LHCN-M2 (cell line): ENCODE measurements around the gene PRKAR1B. TPM values are rescaled to one million over a fixed set of nuclear protein-coding genes. Genes with fewer than 3 reads are reported as not detected.

Experiments used
- DNase-seq: peaks from one replicate; pipeline ENCODE4 v3.0.0-alpha.2; 2012; ENCODE audit warnings: low read depth
- total RNA-seq: library from RNA; depleted of rRNA; stranded (reverse); fragments of >200 nt; gene quantifications from 2 replicates; pipeline ENCODE4 v1.2.3, GENCODE V29; 2014

The PRKAR1B gene
- total RNA-seq, 1 experiment from 2014 or later, result 23.0 TPM

DNA sequence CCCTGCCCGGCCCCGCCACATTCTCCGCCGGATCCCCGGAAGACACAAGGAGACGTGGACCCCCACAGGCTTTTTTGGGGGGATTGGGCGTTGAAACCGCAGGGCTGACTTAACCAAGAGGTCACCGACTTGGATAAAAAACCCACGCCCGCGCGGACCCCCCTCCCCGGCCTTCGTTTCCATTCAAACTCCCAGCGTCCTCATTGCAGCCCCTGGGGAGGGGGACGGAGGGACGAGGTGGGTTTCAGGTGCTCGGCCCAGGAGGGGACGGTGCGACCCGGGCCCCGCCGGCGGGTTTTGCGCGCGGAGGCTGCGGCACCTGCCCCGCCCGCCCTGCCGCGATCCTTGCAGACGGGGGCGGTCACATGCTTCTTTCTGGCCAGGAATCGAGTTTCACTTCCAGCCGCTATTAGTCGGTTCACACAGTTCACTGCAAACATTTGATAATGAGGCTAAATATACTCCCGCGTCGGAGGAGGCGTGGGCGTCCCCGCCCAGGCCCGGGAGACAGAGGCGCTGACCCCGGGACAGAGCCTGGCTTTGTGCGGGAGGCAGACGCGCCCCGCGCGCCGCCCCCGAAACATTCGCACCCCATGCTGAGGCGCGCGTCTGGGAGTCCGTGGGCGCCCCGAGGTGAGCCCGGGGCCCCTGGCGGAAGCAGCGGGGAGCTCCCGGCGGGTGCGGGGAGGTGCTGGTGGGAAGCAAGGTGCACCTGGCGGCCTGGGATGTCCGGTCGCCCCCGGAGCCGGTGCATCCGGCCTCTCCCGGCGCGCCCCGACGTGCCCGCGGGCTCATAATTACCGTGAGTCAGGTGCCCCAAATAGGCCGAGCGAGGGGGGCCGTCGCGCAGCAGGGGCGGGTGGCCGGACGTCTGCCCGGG, 204.8 kb downstream of the PRKAR1B start:
- peak; percentile 35 for DNase-seq

DNA sequence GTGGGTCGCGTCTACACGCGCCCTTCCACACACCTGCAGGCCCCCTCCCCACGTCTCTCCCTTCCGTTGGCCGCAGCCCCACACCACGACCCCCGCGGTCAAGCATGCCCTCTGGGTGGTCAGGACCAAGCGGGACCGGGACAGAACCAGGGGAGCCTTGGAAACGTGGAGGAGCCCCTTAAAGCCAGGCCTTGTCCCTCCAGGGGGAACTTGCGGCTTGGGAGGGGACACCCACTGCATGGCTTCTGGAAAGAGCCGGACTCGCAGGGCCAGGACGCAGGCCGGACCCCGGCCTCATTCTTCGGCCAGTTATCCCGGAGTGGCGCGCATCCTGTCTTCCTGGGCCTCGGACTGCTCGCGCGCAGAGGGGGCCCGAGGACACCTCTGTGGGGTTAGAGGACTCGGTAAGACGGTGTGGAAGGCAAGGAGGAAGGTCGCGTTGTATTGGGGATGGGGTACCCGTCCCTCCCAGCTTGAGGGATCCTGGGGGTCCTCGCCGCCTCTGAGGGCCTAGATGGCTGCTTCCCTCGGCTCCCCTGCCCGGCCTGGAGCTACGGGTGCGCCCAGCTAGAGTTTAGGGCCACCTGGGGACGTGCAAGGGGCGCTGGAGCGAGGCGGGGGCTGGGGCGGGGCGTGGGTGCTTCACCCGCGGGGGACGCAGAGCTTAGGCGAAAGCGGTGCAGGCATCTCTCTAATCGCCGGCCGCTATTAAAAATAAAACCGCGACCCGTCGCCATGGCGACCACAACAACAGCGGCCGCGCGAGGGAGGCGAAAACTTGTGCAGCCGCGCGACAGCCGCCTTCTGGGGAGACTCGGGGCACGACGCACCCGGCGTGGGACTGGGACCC, 205.6 kb downstream of the PRKAR1B start:
- DNase-seq, result peak; percentile 65

DNA sequence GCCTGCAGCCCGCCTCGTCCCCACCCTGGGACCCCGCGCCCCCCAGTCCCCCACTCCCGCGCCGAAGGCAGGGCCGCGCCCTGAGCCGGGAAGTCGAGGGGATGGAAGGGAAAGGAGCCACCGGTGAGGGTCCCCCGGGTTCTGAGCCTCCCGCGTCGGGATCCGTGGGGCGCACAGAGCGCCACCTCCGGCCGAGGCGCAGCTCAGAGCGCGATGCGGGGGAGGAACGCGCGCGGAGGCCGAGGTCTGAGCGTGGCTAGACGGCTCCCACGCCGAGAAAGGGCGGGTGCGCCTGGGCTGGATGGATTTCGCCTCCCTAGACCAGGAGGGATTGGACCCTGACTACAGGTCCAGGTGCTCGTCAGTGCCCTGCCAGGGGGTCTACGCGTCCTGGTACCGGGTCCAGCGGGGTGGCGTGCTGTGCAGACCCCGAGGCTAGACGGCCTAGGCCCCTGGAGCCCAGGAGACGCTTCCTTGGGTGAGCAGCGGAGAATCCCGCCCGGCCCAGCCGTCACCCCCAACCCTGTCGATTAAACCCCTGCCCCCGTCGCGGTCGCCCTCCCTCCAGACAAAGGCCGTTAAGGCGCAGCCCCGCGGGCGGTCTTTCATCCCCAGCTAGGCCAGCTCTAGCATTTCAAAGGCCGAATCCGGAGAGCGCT, 206.4 kb downstream of the PRKAR1B start:
- no peak for DNase-seq

DNA sequence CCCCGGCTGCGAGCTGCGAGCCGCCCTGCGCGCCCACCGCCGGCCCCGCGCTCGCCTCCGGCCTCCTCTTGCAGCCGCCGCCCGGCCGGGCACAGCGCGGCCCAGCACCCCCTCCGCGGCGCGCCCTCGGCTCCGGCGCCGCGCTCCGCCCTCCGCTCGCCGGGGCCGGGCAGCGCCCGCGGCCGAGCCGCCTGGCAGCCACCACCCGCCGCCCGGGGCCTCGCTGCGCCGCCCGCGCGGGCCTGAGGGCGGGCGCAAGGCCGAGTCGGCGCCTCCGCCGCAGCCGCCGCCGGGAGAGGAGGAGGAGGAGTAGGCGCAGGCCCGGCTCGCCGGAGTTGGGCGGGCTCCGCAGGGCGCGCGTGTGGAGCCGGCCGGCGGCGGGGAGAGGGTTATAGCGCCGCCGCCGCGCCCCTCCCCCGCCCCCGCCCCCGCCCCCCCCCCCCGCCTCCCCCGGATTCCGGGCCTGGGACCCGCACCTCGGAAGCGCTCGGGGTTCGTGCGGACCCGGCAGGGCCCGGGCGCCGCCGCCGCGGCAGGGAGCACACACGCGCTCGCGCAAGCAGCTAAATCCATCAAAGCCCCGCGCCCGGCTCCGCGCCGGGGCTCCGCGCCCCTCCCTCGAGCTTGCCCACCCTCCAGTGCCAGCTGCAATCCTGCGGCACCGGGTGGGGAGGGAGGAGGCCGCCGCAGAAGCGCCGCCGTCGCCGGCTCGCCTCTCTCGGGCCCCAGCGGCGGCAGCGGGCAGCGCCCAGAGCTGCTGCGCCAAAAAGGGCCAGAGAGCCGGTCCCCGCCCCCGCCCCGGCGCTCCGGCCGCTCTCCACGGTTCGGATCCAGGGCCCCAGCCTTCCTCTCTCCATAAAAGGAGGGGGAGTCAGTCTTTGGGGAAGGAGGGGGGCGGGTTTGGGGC, 207.3 kb downstream of the PRKAR1B start, which contains the start of gene PDGFA:
Gene PDGFA, minus strand, starts transcription at position 363 of the 907 bp plus-strand sequence. CDS start 845 bp downstream, outside the sequence.
- DNase-seq, result peak; percentile 80

DNA sequence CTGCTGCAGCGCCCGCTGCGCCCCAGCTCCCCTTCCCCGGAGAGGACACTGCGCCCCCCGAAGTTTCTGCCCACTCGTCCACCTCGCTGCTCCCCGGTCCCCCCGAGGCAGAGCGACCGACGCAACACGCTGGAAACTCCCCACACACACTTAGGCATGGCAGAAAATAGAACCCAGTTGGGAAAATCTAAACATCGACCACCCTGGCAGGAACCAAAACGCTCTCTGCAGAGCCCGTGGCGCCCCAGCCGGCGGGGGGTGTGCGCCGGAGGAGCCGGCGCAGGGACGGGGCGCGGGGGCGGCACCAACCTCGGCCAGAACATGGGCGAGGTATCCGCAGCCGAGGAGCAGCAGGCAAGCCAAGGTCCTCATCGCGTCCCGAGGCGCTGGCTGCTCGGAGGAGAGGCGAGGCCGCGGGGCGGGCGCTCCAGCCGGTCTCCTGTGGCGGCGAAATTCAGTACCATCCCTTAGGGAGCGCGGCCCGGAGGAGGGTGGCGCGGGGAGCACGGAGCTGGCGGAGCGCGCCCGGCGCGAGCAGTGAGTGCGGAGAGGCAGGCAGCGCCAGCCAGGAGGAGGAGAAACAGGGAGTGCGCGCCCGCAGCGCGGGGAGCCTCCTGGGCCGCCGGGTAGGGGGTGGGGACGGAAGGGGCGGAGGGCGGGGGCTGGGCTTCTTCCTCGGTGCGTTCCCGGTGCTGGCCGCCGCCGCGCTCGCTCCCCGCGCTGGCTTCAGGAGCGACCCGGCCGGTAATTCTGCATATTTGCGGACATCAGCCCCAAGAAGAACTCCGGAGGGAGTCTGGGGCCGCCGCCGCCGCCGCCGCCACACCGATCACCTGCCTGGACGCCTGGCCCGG, 208.2 kb downstream of the PRKAR1B start:
- DNase-seq, result peak; percentile 85

DNA sequence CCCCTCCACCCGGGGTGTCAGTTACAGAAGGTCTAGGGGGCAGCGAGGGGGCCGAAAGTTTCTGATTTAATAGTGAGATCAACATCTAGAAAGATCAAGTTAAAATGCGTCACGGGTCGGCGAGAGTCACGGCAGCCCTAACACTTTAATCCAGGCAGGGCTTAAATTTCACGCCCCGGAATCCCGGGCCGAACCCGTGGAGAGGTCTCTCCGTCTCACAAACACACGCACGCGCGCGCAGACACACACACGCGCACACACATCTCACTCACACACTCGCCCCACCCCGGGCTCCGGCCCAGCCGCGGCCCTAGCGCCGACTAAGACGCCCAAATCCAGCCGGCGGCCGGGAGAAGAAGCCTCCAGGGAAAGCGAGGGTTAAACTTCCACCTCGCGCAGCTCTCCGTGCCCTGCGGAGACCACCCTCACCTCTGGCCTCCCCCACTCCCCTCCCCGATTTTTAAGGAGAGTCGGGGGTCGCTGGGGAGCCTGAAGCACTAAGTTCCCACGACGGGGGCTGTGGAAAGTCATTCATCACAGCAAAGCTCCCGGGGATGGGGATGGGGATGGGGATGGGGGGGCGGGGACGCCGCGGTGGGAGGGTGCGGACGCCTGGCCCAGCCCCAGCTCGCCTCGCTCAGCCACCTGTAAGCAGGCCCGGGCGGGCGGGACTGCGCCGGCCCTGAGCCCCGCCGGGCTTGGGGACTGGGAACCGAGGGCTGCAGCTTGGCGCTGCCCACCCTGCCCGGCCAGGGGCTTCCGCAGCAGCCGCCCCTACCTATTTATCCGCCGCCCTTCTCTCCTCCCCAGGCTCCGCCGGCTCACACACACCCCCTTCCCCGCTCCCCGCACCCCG, 209.1 kb downstream of the PRKAR1B start:
- DNase-seq, result peak; percentile 90

DNA sequence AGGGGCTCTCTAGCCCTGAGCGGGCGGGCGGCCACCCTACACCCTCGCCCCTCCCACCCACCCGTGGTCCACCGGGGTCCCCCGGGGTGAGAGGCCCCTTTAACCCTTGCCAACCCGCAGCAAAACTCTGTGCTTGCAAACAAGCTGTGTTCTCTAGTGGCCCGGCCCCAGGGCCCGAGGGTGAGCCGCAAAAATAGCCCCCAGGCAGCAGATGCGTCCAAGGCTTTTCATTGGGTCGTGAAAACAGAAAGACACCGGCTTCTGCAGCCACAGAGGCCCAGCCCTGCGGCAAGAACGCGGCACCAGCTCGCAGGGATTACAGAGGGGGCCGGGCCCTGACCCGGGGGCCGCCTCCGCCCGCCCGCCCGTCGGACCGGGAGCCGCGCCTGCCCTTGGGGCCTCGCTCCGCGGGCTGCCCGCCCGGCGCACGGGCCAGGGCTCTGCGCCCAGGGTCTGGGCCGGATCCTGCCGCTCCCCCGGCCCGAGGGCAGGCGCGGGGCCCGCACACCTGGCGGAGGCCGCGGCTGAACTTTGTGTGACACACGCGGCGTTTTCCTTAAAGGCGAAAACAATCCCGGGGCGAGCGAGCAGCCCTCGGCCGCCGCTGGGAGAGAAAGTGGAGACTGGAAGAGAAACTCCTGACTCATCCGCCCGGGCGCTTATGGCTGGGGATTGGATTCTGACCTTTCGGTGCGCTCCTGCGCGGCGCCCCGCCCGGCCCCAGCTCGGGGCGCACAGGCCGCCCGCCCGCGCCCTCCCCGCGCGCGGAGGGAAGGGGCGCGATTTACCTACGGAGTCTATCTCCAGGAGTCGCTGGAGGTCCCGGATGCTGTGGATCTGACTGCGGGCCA, 210.2 kb downstream of the PRKAR1B start:
- peak; percentile 84 for DNase-seq

DNA sequence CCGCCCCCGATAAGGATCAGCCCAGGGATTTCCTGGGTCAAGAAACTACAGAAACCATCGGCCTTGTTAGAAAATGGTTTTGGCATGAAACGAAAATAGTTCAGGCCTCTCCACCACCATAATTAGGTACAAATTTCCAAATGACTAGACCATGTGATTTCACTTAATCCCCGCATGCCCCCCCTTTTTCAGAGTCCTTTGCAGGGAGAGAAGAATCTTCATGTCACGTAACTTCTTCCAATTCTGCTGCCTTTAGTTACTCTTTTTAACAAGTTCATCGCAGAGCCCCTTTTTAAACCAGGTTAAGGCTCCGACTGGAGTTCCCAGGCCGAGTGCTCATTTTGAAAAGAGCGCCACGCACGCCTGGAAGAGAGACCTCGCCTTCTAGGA, 210.9 kb downstream of the PRKAR1B start:
- peak; percentile 38 for DNase-seq

DNA sequence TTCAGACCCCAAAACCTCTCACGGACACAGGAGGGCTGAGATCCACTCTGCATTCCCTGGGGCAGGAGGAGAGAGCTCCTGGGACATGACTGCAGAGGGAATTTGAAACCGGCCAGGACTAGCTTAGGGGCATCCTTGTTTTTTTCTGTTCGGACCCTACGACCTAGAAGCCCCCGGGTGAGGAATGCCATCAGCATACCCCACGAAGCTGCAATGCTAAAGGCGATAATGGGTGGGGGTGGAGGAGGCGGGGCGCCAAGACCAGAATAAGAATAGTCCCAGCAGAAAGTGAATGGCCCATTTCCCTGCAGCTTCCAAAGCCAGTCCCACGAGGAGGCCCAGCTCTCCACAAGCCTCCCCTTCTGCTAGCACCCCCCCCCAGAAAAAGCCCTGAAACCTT, 211.5 kb downstream of the PRKAR1B start:
- DNase-seq, result no peak

DNA sequence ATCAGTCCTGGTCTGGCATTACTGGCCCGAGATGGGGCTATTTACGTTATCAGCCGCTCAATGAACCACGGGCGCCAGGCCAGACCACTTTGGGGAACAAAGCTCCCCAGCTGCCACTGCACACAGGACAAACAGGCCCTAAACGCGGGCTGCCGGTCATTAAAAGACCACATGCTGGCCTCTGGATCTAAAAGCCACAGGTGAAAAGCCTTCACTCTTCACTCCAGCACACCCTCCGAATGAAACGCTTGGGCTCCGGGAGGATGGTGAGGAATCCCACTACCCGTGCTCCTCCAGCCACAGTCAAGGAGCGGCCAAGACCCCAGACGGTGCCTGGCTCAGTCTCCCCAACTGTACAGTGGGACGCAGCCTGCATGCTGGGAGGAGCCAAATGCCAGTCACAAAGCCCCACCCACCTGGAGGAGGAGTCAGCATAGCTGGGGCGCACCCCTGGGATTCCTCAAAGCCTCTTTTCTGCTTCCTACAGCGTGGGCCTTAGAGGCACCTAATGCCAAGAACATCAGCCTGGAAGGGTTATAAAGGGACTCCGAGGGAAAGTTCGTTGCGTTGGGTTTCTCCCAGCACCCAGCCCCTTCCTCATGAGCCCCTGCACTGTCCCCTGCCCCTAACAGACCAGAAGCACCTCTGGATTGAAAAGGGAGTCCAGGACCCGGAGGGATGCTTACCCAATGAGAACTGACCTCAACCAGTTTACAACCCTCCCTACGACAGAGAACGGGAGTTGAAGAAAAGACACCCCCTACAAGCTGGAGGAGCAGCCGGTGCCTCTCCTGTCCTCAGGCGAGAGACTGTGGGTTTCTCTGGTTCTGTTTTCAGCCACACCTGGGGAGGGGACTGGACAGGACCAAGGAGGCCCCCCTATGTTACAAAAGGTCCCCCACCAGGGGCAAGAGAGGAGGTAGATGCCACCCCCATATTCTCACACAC, 212.2 kb downstream of the PRKAR1B start:
- peak; percentile 73 for DNase-seq

DNA sequence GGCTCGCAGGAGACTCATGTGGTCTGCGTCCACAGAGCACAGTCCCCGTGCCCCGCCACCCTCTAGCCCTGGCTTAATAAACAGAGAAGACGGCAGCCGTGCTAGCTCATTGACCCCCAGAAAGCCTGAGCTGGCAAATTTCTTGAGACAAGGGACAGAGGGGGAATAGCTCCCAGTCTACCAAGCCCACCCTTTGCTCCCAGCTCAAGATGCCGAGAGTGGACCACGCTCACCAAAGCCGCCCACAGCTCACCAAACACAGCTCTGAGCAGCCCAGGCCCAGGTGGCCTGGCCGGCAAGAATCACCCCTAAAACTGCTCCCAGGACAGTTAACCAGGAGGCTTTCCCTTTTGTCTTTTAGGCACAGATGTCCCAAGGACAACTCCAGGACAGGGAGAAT, 212.8 kb downstream of the PRKAR1B start:
- no peak for DNase-seq

DNA sequence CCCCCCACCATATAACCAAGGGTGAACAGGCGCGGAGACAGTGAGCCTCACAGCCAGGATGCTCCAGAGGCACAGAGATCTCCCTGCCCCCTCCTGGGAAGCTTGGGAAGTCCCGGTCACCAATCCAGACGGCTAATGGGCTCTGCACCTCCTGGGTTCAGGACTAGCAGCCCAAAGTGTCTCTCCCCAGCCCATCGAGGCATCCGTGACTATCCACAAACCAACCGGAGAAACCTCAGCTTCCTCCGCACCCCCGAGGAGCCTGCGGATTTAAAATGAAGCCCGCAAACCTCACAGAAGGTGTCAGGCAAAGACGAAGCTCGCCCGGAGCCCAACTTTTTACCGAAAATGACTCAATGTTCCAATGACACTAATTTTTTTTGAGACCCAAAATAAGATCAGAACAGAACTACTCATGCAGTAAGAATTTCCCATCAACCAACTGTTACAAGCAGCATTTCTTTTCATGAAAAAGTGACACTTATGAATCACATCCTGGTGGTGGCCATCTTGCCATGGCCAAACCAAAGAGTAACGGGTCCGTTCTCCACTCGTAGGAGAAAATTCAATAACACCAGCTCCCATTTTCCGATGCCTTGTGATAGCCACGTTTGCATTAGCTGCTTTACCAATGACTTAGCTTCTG, 213.4 kb downstream of the PRKAR1B start:
- DNase-seq, result peak; percentile 93

DNA sequence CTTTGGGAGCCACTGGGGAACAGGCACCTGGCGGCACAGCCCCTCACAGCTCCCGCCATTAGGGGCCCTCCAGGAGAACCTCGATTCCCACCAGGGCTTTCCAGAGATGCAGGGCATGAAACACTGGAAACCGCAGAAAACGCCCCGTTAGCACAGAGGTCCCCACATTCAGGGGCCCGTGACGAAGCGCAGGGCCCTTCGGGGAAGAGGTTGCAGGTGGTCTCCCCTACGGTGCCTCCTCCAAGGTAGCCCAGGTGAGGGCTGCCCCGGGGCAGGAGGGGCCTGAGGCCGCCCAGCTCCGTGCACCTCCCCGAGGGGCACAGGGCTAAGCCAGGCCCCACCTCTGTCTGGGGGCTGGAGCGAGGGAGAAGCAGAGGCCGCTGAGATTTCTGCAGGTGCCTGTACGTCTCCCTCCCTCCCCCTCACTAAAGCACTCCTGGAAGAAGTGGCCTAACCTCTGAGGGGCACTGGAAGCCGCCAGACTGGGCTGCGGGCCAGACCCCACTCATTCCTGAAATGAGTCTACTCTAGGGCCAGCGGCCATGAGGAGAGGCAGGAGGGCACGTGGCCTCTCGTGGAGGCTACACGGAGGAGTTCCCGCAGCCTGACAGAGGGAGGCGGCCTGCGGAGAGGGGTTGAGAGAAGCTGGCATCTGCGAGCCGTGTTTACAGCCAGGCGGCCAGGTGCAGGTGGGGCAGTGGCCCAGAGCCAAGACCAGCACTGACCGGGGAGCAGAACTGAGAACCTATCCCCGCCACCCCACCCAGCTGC, 214.4 kb downstream of the PRKAR1B start:
- no peak for DNase-seq

DNA sequence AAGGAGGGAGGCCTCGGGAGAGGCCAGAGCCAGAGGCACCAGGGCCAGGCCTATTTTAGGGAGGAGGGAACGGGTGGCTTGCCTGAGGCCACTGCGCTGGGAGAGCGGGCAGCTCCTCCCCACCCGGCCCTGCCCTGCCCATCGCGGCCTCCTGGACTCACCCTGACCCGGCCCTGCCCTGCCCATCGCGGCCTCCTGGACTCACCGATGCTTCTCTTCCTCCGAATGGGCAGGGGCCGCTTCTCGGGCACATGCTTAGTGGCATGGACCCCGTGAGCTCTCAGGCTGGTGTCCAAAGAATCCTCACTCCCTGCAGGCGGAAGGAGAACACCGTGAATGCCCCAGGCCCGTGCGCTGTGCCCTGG, 215.0 kb downstream of the PRKAR1B start:
- no peak for DNase-seq

DNA sequence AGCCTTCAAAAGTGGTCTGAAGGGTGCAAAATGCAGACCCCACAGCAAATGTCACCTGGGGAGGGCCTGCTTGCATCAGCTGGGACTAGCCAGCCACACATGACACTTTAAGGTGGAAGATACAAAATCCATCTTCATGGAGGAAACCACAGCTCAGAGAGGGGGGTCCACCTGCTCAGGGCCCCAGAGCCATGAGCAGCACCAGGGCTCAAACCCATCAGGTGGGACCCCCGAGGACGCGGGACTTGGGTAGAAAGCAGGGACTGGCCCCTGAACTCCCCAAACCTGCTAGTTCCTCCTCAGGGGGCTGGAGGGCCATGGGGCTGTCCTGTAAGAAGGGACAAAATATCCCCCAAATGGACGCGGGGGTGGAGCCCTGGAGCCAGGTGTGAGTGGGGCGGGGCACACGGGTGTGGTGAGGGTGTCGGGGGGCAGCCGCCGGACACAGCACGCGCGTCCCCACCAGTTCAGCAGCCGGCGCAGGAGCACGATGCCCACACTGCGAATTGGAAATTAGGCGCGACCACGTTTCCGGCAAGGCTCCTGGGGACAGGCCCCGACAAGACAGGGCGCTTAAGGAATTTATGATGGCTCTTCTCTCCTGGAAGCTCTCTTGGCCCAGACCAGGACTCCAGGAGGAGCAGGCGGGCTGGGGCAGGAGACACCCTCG, 215.5 kb downstream of the PRKAR1B start:
- DNase-seq, result no peak
